Spleen (tissue), 7 donors: ENCODE measurements around the gene IGFALS.

Experiments
- POLR2A ChIP-seq, 3 donors: fragments of 450-650 bp; IDR thresholded peaks; one replicate each; pipeline ENCODE4 v1.5.1; 2017; ENCODE audit warnings: antibody characterized with exemption in 3 of 3, mild to moderate bottlenecking in 1 of 3
- POLR2AphosphoS5 ChIP-seq, 3 donors: sonication (generic); formaldehyde crosslinking; IDR thresholded peaks; one replicate each; pipeline ENCODE4 v1.5.1; 2017; ENCODE audit warnings: antibody characterized with exemption in 3 of 3
- TF ChIP-seq, protein P1 (sequence below), 11 experiments: fragments of 200-600 bp in 7 of 11; fragments of 450-650 bp in 4 of 11; sonication (generic) in 4 of 11; IDR thresholded peaks in 8 of 11; conservative IDR thresholded peaks in 3 of 11; 1 replicate in 7 of 11; 2 replicates in 4 of 11; pipeline versions ENCODE4 v1.4.0 to v1.8.0; 2016 to 2021; ENCODE audit warnings: antibody characterized with exemption in 11 of 11, inconsistent platforms in 4 of 11, mild to moderate bottlenecking in 1 of 11
- donor health status: DM: no; HTN: no; CAD: no; lungs with moderate emphysema.
- donor health status: DM: no; HTN: no; CAD: no.
- donor health status: DM: no; HTN: no; CAD: no.

DNA sequence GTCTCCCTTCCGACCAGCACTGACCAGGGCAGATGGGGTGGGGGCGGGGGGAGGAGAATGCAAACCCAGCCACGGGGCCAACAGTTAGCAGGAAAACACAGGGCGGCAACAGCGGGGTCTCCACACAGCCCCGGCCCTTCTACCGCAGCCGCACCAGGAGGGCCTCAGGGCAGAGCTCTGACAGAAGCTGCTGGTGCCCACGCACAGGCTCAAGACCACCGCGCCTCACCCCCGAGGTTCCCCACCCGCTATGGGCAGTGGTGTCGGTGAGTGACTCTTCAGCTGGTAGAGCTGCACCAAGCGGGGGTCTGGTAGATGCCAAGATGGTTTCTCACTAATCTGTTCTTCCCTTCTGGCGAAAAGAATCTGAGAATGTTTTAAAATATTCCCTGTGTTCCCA lies 17.0 kb upstream of the IGFALS start:
- TF ChIP-seq, protein P1, sequence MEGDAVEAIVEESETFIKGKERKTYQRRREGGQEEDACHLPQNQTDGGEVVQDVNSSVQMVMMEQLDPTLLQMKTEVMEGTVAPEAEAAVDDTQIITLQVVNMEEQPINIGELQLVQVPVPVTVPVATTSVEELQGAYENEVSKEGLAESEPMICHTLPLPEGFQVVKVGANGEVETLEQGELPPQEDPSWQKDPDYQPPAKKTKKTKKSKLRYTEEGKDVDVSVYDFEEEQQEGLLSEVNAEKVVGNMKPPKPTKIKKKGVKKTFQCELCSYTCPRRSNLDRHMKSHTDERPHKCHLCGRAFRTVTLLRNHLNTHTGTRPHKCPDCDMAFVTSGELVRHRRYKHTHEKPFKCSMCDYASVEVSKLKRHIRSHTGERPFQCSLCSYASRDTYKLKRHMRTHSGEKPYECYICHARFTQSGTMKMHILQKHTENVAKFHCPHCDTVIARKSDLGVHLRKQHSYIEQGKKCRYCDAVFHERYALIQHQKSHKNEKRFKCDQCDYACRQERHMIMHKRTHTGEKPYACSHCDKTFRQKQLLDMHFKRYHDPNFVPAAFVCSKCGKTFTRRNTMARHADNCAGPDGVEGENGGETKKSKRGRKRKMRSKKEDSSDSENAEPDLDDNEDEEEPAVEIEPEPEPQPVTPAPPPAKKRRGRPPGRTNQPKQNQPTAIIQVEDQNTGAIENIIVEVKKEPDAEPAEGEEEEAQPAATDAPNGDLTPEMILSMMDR (IDR thresholded peaks at IDR 0.05 in 8 of 11, conservative IDR thresholded peaks at IDR 0.05 in 3 of 11) = no peak
- no peak for TF ChIP-seq POLR2A (IDR thresholded peaks at IDR 0.05)
- TF ChIP-seq POLR2AphosphoS5 (IDR thresholded peaks at IDR 0.05) = no peak
